NCI-H2029 (cell line): ENCODE measurements around the gene SLC23A2.
"Not testable (repeated sequence)": the region's sequence is repeated elsewhere in the genome, so short reads cannot be mapped to it uniquely, and the experiment has no call there.

Experiments
- DNase-seq: peaks from one replicate; lab custom pipeline; 2025; lab: John Stamatoyannopoulos, UW

Gene SLC23A2

DNA sequence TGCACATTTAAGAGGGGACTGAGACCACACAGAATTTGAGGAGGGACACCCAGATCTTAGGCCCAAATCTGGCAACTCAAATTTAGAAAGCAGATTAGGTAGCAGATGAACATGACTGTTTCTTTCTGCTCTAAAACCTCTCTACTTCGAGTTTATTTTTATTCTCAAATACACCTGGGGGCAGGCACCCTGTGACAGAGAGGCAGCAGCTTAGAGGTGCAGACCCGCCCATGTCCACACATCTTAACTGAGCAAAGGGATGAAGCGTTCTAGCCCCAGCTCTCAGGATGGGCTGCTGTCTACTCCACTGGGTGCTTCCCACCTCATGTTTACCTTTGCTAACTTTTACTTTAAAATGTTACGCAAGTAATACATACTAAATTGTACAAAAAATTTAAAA lies 125.0 kb downstream of the SLC23A2 start:
- DNase-seq = no peak

DNA sequence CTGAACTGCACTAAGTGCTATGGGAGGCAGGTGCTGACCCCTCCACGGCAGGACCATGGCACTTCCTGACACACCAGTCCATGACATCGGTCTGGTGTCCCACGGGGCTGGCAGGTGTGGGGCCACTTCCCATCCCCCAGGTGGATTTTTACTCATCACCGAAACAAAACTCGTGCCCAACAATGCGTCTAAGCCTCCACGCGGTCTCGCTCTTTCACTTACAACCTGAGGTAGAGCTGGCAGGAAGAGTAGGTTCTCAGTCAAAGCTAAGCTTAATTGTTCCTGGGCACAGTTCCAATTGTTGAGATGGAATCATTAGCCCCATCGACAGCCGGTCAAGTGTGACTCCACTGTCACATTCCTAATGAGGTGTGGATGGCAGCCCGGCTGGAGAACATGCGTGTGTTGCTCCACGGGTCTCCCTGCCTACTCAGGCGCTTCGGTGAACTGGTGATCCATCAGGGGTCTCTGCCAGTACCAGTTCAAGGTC lies 125.7 kb downstream of the SLC23A2 start:
- peak; percentile 93 for DNase-seq

DNA sequence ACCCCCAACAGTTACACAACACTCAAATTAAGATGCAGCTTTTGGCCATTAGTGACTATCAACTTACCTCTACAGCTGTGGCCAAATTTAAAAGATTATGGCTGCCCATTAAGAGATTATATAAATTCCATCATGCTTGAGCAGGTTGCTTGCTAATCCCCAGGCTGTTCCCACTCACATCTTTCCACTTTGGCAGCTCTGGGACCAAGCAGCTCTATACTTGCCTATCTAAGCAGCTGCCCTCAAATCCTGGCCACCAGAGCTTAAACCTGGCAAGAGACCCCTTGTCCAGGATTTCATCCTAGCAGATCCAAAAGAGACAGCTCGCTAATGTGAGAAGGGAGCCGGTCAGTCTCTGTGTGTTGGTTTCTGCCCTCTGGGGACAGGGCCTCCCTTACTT lies 127.9 kb downstream of the SLC23A2 start:
- no peak for DNase-seq

DNA sequence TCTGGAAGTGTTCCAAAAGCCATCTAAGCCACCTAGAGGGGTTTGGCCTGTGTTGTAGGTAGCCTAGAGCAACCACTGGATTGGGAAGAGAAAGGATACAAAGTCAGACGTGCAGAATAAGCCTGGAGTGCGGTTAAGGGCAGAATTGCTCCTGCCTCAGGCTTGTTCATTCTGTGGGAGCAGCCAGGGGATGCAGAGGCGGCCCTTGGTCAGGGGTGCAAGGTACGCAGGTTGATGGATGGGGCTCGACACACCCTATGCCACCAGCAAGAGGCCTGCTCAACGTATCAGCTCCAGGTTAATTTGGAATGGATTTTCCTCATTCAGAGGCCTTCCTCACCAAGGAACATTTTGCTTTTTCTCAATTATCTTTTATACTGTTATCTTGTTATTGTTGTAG lies 129.8 kb downstream of the SLC23A2 start:
- no peak for DNase-seq

DNA sequence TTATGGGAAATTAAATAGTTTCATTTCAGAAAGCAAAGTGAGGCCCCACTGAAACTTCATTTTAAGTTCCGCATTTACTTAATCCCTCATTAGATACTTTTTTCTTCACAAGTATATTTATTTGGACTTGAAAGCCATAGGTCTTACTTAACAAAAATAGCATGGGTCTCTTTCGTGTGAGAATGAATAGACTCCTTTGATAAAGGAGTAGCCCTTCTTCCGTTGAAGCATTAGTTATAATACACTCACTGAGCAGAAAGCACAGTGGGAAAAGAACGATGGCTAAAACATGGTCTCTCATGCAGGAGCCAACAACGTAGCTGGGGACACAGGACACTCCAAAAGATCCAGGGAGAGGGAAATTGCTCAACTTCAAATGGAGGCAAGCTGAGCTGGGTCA lies 130.4 kb downstream of the SLC23A2 start:
- DNase-seq = no peak

DNA sequence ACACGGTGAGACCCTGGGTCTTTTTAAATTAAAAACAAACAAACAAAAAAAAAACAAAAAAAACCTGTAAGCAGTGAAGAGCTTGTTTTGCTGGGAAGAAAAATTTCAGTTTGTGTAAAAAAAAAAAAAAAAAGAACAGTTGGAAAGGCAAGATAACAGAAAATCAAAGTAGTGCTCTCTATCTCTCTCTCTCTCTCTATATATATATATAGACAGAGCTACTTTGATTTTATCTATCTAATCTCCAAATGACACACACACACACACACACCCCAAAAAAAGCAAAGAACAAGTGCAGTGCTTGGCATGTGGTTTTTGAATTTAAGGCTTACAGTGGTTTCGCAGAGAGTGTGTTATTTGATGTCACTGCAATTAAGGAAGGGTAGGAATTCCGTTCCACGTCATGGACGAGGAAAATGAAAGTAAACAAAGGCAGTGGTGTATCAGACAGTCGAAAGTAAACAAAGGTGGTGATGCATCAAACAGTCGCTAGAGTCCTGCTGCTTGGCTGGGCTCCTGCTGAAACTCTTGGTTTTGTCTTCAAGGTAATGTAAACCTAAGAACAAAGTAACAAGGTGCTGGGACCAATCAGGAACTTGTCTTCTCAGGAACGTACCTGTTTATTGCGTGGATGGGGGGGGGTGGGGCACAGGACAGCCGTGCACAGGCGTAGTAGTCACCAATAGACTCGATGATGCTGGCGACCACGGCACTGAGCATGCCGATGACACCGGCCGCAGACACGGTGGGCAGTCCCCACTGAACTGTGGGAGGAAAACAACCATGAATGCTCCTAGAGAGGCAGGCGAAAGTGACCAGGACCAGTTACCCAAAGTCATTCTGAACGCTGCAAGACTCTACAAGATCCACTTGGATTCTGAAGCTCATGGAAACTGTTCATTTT lies 131.8 kb downstream of the SLC23A2 start:
- peak; percentile 68 for DNase-seq

DNA sequence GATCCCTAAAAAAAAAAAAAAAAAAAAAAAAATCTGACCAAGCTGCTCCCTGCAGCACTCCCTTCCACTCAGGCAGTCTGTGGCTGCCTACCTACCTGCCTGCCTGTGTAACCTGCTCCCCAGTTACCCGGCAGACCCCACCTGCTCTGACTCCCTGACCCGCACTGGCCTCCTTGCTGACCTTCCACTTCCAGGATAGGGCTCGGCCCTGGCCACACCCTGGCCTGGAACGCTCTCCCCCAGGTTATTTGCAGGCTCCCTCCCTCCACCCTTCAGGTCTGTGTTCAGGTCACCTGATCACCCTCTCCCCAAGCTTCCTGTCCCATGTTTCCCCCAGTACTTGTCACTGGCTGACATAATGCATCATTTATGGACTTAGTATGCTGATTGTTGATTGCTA lies 134.3 kb downstream of the SLC23A2 start:
- DNase-seq = no peak

DNA sequence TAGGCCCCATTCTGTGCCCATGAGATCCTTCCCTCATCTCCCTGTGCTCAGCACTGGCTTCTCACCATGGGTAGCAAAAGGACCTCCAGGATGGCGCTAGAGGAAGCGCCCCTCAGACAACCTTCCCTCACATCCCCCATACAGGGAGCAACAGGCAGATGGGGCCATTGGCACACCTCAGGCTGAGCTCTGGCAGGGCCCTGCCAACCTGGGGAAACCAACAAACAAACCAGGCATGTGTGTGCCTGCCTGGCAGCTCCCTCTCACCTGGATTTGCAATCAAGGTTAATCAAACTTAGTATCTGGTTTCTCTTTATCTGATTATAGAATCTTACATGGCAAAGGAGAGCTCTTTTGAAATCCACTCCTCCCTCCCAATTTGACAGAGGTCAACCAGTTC lies 134.9 kb downstream of the SLC23A2 start:
- no peak for DNase-seq

DNA sequence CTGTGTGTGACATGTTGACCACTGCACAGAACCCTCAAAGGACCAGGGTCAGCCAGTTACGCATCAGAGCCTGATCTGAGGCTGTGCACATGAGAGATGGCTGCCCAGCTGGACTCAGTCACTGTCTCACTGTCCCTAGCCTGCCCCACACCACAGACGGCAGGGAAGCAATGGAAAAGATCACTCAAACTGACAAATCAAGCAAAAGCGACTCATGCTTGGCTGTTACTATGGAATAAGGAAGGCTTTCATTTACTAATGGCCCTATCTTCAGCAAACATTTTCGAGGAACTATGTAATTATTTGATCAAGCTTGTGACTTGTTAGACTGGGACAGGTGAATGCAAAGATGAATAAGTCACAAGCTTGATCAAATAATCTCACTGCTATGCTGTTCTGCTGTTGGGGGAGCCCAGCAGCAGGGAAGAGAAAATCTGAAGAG lies 137.0 kb downstream of the SLC23A2 start:
- no peak for DNase-seq

DNA sequence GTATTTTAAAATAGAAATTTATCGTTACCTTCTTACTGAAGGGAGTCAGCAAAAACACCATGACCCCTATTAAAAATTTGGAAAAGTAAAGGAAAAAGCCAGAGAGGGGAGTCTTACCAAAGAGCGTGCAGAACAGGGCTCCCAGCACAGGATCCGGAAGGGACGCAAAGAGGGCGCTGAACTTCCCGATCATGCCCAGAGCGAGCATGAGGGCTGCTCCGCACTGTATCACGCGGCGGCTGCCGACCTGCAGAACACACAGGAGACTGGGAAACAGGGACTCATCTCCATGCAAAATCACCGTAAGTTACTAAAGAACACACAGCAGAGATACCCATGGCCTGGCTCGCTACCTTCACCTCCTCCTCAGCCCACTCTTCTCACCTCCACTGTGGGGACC lies 138.6 kb downstream of the SLC23A2 start:
- no peak for DNase-seq

DNA sequence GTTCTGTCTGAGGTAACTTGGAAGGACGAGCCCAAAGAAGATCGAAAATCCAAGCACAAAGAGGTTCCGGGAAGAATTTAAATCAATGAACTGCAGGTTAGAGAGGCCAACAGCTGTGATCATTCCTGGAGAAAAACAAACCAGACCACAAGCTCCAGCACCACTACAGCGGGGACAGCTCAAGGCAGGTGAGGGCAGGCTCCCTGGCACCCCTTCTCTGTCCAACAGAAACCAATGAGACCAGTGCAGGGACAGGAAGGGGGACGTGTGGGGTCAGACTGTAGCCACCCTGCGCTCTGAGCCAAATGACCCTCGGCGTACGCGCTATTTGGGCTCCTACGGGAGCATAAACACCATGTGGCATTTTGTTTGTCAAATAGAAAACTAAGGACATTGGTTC lies 139.3 kb downstream of the SLC23A2 start:
- DNase-seq = no peak

DNA sequence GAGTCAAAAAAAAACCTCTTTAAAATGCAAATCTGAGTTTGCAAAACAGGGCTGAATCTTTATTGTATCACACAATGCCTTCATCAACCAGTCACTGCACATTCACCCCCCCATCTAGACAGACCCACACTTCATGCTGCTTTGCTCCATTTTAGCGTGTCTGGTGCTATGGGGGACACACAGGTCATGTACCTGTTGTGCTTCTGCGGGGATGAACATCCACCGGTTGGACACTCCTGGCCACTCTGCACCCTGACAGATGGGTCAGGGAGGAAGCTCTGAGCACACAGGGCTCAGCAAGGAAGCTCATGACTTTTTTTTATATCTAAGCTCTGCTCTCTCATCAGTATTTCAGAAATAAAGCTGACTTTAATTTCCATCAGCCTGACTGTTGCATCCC lies 143.3 kb downstream of the SLC23A2 start:
- no peak for DNase-seq

DNA sequence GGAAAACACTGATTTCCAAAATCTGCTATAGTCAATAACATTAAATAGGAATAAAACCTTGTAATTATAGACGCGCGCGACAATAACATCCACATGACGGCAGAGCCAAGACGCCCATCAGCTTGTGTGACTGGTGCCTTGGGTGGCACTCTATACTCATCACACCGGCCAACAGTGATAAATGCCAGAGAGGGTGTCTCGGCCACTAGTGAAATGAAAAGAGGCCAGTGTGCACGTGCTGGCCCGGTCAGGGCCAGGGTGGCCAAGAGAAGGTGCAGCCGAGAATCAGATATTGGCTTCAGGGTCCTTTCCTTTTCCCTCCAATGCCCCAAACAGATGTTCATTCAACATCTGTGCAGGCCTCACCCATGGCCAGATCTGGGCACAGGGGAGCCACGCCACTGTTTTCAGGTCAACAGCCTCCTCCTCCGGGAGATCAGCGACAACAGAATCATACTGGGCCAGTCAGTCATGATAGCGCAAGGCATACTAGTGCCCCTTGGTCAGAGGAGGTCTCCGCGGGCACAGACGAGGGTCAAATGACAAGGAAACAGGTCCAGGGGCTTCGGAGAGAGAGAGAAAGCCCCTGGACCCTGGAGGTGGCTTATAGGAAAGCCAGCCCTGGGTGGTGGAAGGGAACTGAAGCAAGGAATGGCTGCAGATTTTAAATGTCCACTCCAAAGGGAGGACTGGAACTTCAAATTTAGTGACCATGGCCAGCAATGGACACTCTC lies 145.1 kb downstream of the SLC23A2 start:
- DNase-seq = no peak

DNA sequence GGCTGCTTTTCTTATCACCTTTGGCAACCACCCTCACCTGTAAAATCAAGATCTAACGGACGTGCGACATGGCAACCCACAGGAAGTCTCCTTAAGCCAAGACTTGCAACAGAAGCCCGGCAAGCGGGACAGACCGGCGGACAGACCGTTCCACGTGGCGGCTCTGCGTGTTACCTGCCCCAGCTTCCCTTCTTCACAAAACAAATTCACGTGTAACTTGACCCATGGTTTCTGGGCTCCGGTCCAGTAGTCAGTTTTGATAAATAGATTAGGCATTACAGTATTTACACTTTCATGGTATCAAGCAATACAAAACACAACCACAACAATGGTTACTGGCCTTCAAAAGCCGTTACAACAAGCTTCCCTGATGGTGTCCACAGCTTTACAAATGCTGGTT lies 145.8 kb downstream of the SLC23A2 start:
- DNase-seq = peak; percentile 66

DNA sequence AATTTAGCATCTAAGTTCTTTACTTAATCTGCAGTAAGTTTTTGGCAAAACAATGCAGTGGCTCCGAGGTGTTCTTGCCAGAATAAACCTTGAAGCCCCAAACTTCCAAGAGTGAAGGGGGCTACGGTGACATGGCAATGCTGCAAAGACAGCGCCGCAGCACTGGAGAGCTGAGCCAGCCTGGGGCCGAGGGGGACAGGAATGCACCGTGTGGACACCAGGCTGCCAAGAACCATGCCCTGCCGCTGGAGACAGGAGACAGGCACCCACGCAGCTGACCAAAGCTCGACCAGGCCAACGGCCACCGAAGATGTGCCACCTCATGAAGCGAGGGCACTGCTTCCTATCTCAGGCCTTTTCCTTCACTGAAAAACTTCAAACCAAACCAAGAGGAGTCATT lies 146.2 kb downstream of the SLC23A2 start:
- no peak for DNase-seq

DNA sequence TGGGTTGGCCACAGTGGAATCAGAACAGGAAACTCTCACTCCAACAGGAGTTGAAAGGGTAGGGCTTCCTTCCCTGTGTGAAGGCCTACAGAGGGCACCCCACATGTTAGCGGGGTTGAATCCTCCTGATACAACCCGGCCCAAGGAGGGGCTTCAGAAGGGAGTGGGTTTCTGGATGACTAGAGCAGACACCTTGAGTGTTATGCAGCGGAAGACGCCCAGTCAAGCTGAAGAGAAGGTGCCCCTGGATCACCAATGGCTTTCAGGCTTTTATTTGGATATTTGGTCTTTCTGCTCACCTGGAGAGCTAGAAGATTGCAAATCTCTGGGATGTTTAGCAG lies 146.8 kb downstream of the SLC23A2 start:
- no peak for DNase-seq

DNA sequence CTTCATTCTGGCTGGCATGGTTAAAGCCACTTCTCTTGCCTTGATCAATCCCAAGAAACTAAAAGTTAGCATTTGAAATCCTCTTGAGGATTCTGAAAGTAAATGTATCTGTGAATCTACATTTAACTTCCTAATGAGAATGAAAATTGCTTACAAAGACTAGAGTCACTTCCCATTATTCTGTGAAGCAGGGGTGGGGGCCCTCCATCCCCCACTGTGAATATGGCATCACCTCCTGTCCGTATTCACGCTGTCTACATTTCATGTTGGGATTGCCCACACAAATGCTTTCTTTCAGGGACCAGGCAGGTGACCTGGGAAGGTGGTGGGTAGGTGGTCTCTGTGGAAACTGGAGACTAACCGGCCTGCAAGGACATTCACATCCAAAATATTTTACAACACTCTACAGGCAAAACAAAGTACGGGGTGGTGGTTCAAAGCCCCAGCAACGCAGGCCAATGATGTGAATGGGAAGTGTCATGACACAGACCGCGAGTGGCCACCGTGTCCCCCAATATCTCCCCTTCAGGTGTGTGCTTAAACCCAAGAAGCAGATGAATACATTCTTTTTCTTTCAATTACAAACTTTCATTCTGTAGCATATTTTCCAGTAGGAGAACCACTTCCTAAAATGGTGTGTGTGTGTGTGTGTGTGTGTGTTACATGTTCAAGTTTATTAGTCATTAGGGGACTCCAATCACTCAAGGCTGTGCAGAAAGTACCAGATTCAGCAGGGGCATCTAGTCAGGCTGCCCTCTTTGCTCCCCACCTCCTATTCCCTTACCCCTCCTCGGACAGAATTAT lies 147.4 kb downstream of the SLC23A2 start:
- DNase-seq = no peak

DNA sequence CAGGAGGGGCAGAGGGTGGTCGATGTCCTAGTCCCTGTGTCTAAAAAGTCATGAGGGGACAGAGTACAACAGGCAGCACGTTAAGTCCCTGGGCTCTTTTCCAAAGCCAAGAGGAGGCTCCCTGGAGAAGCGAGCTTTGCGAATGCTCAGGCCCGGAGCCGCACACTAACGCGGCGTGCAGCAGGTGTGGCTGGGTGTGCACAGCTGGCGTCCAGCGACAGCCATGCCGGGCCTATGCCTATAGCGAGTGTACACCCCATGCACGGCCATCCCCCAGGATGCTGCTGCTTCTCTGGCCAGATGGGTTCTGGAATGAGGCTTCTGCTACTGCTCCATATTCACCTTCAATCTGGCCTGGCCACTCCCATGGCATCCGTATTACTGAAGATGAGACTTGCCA lies 148.3 kb downstream of the SLC23A2 start:
- DNase-seq = no peak

DNA sequence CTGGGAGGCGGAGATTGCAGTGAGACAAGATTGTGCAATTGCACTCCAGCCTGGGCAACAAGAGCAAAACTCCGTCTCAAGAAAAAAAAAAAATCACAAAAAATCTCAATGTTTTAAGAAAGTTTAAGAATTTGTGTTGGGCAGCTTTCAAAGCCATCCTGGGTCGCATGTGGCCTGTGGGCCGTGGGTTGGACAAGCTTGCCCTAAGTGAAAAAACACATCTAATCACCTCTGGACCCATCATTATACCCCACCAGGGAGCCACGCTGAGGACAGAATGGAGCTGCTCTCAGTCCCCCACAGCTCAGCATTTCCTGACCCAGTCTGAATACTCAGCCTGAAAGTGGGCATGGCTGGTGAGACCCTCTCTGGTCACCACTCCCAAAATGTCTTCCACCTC lies 150.3 kb downstream of the SLC23A2 start:
- DNase-seq = no peak

DNA sequence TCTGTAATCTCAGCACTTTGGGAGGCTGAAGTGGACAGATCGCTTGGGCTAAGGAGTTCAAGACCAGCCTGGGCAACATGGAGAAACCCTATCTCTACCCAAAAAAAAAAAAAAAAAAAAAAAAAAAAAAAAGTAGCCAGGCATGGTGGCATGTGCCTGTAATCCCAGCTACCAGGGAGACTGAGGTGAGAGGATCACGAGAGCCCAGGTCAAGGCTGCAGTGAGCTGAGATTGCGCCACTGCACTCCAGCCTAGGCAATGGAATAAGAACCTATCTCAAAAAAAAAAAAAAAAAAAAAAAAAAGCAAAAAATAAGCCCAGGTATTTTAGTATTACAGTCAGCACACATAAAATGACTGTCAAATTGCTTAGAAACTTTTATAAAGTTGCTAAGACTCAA lies 152.5 kb downstream of the SLC23A2 start:
- not testable (repeated sequence) for DNase-seq

DNA sequence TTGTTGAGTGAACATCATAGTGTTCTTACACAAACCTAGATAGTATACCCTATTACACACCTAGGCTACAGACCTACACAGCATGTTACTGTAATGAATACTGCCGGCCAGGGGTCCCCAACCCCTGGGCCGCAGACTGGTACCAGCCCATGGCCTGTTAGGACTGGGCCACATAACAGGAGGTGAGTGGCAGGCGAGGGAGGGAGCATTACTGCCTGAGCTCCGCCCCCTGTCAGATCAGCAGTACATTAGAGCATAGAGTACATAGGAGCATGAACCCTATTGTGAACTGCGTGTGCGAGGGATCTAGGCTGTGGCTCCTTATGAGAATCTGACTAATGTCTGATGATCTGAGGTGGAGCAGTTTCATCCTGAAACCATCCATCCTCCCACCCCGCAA lies 153.3 kb downstream of the SLC23A2 start:
- DNase-seq = no peak

DNA sequence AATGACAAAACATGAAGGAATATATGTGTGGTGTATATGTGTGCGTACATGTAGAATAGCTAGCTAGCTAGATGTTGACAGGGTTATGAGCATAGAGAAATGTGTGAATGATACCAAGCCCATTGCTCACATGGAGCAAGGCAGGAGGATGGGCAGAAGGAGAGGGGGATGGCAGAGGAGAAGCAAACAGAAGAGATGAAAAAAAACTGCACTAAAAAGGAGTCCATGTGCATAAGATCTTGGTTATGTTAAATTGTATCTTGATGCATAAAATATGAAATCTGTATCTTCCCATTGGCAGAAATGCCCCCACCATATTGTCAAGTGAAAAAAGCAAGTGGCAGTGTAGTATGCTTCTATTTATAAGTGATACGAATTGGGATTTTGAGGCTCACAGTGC lies 154.5 kb downstream of the SLC23A2 start:
- DNase-seq = no peak
